ENCODE measurements around the gene DND1.
"Not testable (repeated sequence)": the region's sequence is repeated elsewhere in the genome, so short reads cannot be mapped to it uniquely, and the experiment has no call there.

DNA sequence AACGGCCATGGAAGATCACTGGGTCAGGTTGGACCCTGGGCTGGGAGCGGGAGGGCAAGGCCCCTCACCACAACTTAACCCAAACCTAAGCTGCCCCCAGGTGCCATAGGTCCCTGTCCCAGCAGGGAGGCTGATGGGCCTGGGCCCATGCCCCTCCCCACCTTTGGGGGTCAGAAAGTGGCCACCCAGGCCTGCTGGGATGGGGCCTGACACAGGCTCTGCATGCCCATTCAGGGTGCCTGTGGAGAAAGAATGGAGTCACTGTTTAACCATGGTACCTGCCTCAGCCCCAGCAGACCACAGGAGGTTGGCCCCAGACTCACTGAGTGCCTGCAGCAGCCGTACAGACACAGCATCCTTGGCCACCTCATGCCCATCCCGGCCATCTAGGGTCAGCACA is 2.3 kb downstream of the DND1 start:
- TF ChIP-seq MYC, MAX (IDR thresholded peaks at IDR 0.05; ENCODE audit: low read depth, low read length): not testable (repeated sequence)
- TF ChIP-seq, protein P1, sequence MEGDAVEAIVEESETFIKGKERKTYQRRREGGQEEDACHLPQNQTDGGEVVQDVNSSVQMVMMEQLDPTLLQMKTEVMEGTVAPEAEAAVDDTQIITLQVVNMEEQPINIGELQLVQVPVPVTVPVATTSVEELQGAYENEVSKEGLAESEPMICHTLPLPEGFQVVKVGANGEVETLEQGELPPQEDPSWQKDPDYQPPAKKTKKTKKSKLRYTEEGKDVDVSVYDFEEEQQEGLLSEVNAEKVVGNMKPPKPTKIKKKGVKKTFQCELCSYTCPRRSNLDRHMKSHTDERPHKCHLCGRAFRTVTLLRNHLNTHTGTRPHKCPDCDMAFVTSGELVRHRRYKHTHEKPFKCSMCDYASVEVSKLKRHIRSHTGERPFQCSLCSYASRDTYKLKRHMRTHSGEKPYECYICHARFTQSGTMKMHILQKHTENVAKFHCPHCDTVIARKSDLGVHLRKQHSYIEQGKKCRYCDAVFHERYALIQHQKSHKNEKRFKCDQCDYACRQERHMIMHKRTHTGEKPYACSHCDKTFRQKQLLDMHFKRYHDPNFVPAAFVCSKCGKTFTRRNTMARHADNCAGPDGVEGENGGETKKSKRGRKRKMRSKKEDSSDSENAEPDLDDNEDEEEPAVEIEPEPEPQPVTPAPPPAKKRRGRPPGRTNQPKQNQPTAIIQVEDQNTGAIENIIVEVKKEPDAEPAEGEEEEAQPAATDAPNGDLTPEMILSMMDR (IDR thresholded peaks at IDR 0.05; ENCODE audit: low read depth, low read length), result not testable (repeated sequence)
